ENCODE data around the gene PLXNA4.

PLXNA4 gene

GRCh38 chr7:132073920-132074589 lies 502.2 kb downstream of the PLXNA4 start:
- no peak overlapping the region for H3K4me3 Mint-ChIP-seq
- peaks cover 30% of the 10 kb centered on the region for H3K27me3 Mint-ChIP-seq
- H3K36me3 Mint-ChIP-seq (ENCODE audit: low read depth), result no peaks in the 10 kb centered on the region
- no peaks in the 10 kb centered on the region for H3K9me3 Mint-ChIP-seq
- H3K27ac Mint-ChIP-seq, result no peak overlapping the region
- no peaks in the 10 kb centered on the region for H3K4me1 Mint-ChIP-seq (ENCODE audit: low read depth)
- DNase-seq, result no peak
